Measurements from ENCODE around the gene APH1B. TPM values are rescaled to one million over a fixed set of nuclear protein-coding genes. Genes with fewer than 3 reads are reported as not detected.

APH1B gene
- total RNA-seq, 1 experiment from 2014 or later: 5.8 TPM

DNA sequence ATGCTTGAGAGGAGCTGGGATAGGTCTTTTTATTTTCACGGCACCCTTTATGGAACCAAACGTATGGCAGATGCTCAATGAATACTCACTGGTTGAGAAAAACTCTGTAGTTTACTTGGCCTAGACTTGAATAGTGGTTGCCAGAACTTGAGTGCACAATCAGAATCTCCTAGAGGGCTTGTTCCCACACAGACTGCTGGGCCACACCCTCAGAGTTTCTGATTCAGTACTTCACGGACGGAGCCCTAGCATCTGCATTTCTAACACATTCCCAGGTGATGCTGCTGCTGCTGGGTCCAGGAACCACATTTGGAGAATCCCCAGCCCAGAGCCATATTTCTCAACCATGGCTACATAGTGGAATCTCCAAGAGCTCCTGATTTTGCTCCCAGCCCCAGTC lies 79.7 kb downstream of the APH1B start:
- intact Hi-C loops (cut with micrococcal nuclease; ENCODE audit: unreplicated experiment): no loop called here
- Histone ChIP-seq H4K20me1 (ENCODE audit: insufficient read depth) (no peaks in the 10 kb centered on the region), H3K27me3 (ENCODE audit: insufficient read depth, low read depth) (no peaks in the 10 kb centered on the region), H3K9me2 (ENCODE audit: insufficient read depth) (no peaks in the 10 kb centered on the region), H3K27ac (no peak overlapping the region), H3F3A (ENCODE audit: insufficient read depth, low read depth) (no peaks in the 10 kb centered on the region), H3K36me3 (ENCODE audit: low read depth) (no peaks in the 10 kb centered on the region), H3K4me2 (no peak overlapping the region), H2AFZ (no peak overlapping the region), H3K79me2 (ENCODE audit: low read depth) (no peaks in the 10 kb centered on the region), H3K9me3 (ENCODE audit: insufficient read depth, low read depth) (no peaks in the 10 kb centered on the region), H3K4me1 (replicated peaks; ENCODE audit: insufficient read depth) (no peaks in the 10 kb centered on the region), H3K4me3 (no peak overlapping the region)
- no peak for DNase-seq
- no TSS peak for BruUV-seq (replicated peaks)
- ChIA-PET POLR2A (ENCODE audit: unreplicated experiment) (interaction anchor here (0.6 kb wide), 1 partner anchor 9 kb away, joined by 23 read pairs; no protein-coding TSS in a partner anchor), CTCF (interaction anchor here (0.6 to 0.7 kb wide), 2 partner anchors 19 to 814 kb away, joined by 4 to 5 read pairs; no protein-coding TSS in a partner anchor)
- TF ChIP-seq EZH2 (IDR thresholded peaks at IDR 0.05; ENCODE audit: low read depth) (no peak), CTCF (conservative IDR thresholded peaks at IDR 0.05) (no peak)

- intact Hi-C loops (cut with micrococcal nuclease; ENCODE audit: unreplicated experiment): no loop called here
- no peak for DNase-seq
- ChIA-PET CTCF (no interaction called here), POLR2A (ENCODE audit: unreplicated experiment) (no interaction called here)
- H3K4me2 ChIP-seq: no peak overlapping the region
- no peak for TF ChIP-seq EZH2 (IDR thresholded peaks at IDR 0.05; ENCODE audit: low read depth)
- TF ChIP-seq CTCF (conservative IDR thresholded peaks at IDR 0.05): no peak
- no peak overlapping the region for H3K27ac ChIP-seq
- BruUV-seq (replicated peaks): no TSS peak
- no peak overlapping the region for H3K4me3 ChIP-seq
- H3F3A ChIP-seq (ENCODE audit: insufficient read depth, low read depth): no peaks in the 10 kb centered on the region
- H3K36me3 ChIP-seq (ENCODE audit: low read depth): no peaks in the 10 kb centered on the region
- no peaks in the 10 kb centered on the region for H3K4me1 ChIP-seq (replicated peaks; ENCODE audit: insufficient read depth)
- H3K9me3 ChIP-seq (ENCODE audit: insufficient read depth, low read depth): no peaks in the 10 kb centered on the region
- no peaks in the 10 kb centered on the region for H3K27me3 ChIP-seq (ENCODE audit: insufficient read depth, low read depth)
- no peak overlapping the region for H2AFZ ChIP-seq
- H3K9me2 ChIP-seq (ENCODE audit: insufficient read depth): no peaks in the 10 kb centered on the region
- H3K79me2 ChIP-seq (ENCODE audit: low read depth): no peaks in the 10 kb centered on the region
- no peaks in the 10 kb centered on the region for H4K20me1 ChIP-seq (ENCODE audit: insufficient read depth)
These were observed 80.3 kb downstream of the APH1B start for GRCh38 chr15:63357731-63358130.

- Histone ChIP-seq H3K9me2 (ENCODE audit: insufficient read depth) (no peaks in the 10 kb centered on the region), H3F3A (ENCODE audit: insufficient read depth, low read depth) (no peaks in the 10 kb centered on the region), H3K36me3 (ENCODE audit: low read depth) (no peaks in the 10 kb centered on the region), H2AFZ (no peak overlapping the region), H3K4me2 (no peak overlapping the region), H3K4me1 (replicated peaks; ENCODE audit: insufficient read depth) (no peaks in the 10 kb centered on the region), H3K9me3 (ENCODE audit: insufficient read depth, low read depth) (no peaks in the 10 kb centered on the region), H3K27ac (no peak overlapping the region), H4K20me1 (ENCODE audit: insufficient read depth) (no peaks in the 10 kb centered on the region), H3K4me3 (no peak overlapping the region), H3K79me2 (ENCODE audit: low read depth) (no peaks in the 10 kb centered on the region), H3K27me3 (ENCODE audit: insufficient read depth, low read depth) (no peaks in the 10 kb centered on the region)
- no TSS peak for BruUV-seq (replicated peaks)
- TF ChIP-seq CTCF (conservative IDR thresholded peaks at IDR 0.05) (no peak), EZH2 (IDR thresholded peaks at IDR 0.05; ENCODE audit: low read depth) (no peak)
- POLR2A ChIA-PET (ENCODE audit: unreplicated experiment): no interaction called here
- intact Hi-C loops (cut with micrococcal nuclease; ENCODE audit: unreplicated experiment): no loop called here
- DNase-seq: no peak
- CTCF ChIA-PET: no interaction called here
These were observed 81.0 kb downstream of the APH1B start for GRCh38 chr15:63358241-63359029.

Other genes with a start within 250 kb of the APH1B start
- gene TPM1, start 234.9 kb upstream of the APH1B start, total RNA-seq (2021): 174 and 225 TPM in 2 replicates
- gene LACTB, start 155.7 kb upstream of the APH1B start, total RNA-seq (2021): 13.4 and 17.1 TPM in 2 replicates
- gene RPS27L, start 120.1 kb upstream of the APH1B start, total RNA-seq (2021): 59.7 and 77.0 TPM in 2 replicates
- 19.3 and 20.9 TPM in 2 replicates for gene RAB8B, start 88.0 kb upstream of the APH1B start, total RNA-seq (2021)
- gene CA12, start 104.2 kb downstream of the APH1B start, total RNA-seq (2021): 3.8 and 4.6 TPM in 2 replicates
- 57.5 and 59.7 TPM in 2 replicates for gene USP3, start 227.0 kb downstream of the APH1B start, total RNA-seq (2021)